Lower lobe of right lung (tissue), 2 donors: Measurements from ENCODE around the gene WDR90. TPM values are rescaled to one million over a fixed set of nuclear protein-coding genes. Genes with fewer than 3 reads are reported as not detected.
A peak's percentile ranks its signal among the peaks of the same experiment; 100 is the strongest.

ENCODE experiments used
- ATAC-seq, 2 donors: fragments of 200-7000 bp; cut with Tn5 transposase; one replicate each; pipeline ENCODE4 v1.9.1; 2020 to 2022; ENCODE audit warnings: mild to moderate bottlenecking in 2 of 2, moderate library complexity in 2 of 2
- DNase-seq: peaks from one replicate; pipeline ENCODE4 v3.0.0-alpha.2; 2020
- H3K27ac ChIP-seq: fragments of 200-600 bp; one replicate; pipeline ENCODE4 v1.8.0; 2022
- H3K27me3 ChIP-seq: fragments of 200-600 bp; one replicate; pipeline ENCODE4 v1.8.0; 2022; ENCODE audit warnings: low read depth
- H3K36me3 ChIP-seq: fragments of 200-600 bp; one replicate; pipeline ENCODE4 v1.8.0; 2022; ENCODE audit warnings: mild to moderate bottlenecking
- H3K4me1 ChIP-seq: fragments of 200-600 bp; one replicate; pipeline ENCODE4 v1.8.0; 2022
- H3K4me3 ChIP-seq: fragments of 200-600 bp; one replicate; pipeline ENCODE4 v1.8.0; 2022; ENCODE audit warnings: mild to moderate bottlenecking
- H3K9me3 ChIP-seq: fragments of 200-600 bp; one replicate; pipeline ENCODE4 v1.8.0; 2022
- CTCF ChIP-seq: fragments of 200-600 bp; IDR thresholded peaks from one replicate; pipeline ENCODE4 v1.8.0; 2022; ENCODE audit warnings: antibody characterized with exemption, mild to moderate bottlenecking
- intact Hi-C: fragments of 100-400 bp; cut with DNase I; formaldehyde crosslinking; loops from one replicate; pipeline ENCODE4 v1.11.0; 2022
- total RNA-seq: library from RNA; stranded (reverse); fragmentation: NEBNext Ultra II Directional; extraction: Animal tissue kit (Norgen Biotek cat#: 25700); gene quantifications from one replicate; pipeline ENCODE4 v1.2.1, GENCODE V29; 2021
- donor health status: DM: no; HTN: yes; CAD: no; lungs with severe emphysema.

The WDR90 gene
- total RNA-seq, 1 donor from 2014 or later = 31.4 TPM

DNA sequence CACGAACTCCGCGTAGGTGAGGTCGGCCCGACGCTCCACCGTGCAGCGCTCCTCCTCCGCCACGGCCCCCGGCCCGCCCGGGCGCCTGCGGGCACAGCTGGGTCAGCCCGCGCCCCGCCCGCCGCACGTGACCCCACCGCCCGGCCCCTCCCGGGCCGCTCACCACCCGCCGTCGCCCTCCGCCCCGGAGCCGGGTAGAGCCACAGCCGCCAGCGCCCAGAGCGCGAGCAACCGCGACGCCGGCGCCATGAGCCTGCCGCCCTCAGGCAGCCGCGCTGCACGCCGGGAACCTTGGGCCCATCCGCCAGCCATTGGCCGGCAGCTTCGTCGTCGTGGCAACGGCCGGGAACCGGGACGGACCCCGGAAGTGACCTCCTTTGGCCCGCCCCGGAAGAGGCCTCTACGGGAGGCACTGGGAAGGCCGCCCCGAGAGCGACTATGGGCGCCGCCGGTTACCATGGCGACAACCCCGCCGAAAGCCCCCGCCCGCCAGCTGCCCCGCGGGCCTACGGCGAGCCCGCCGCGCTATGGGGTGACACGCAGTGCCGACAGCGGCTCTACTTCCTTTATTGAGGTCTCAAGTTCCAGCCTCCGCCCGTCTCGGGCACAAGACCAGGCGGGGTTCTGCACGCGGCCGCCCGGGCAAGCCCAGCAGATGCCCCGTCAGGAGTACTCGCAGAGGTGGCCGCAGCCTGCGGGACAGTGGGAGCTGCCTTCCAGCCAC lies 35.1 kb downstream of the WDR90 start, which contains the start of gene JMJD8:
Gene JMJD8, minus strand, starts transcription at position 264 of the 724 bp plus-strand sequence. Its CDS starts 15 bp downstream, at position 249.
- peak within 1 kb of the TSS; percentile 89 for H3K27ac ChIP-seq
- H3K9me3 ChIP-seq = no peaks in the 10 kb centered on the region
- no peaks in the 10 kb centered on the region for H3K27me3 ChIP-seq
- peaks cover 36% of the 10 kb centered on the region for H3K36me3 ChIP-seq
- peak within 1 kb of the TSS; percentile 83 for H3K4me3 ChIP-seq
- no peak for TF ChIP-seq CTCF
- intact Hi-C loops = no loop called here
- ATAC-seq (peak; percentile 82 to 83), DNase-seq (peak; percentile 99)
- H3K4me1 ChIP-seq = peaks cover 58% of the 10 kb centered on the region

- Histone ChIP-seq H3K36me3 (peaks cover 36% of the 10 kb centered on the region), H3K27me3 (no peaks in the 10 kb centered on the region), H3K9me3 (no peaks in the 10 kb centered on the region), H3K4me1 (peaks cover 61% of the 10 kb centered on the region), H3K27ac (peak overlapping the region; percentile 89), H3K4me3 (peak overlapping the region; percentile 83)
- no peak for TF ChIP-seq CTCF
- DNase-seq (peak; percentile 61), ATAC-seq (no peak)
- intact Hi-C loops = no loop called here
These were observed 36.0 kb downstream of the WDR90 start for GRCh38 chr16:684961-685696.

DNA sequence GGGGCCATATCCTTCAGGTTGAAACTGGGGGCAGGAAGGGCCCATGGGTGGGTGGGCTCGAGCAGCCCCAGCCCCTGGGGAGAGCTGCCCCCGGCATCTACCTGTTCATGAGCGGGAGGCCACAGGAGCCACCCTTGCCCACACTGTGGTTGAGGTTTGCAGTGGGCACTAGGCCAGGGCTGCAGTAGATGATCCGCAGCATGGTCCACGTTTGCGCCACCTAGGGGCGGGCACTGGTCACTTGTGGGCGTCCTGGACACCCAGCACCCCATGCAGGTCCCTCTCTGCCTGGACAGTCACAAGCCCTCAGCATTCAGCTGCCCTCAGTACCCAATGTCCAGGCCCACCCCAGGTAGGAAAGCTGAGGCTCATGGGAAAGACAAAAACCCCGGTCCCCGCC lies 36.8 kb downstream of the WDR90 start:
- Histone ChIP-seq H3K4me1 (peaks cover 66% of the 10 kb centered on the region), H3K4me3 (no peak overlapping the region), H3K27me3 (no peaks in the 10 kb centered on the region), H3K9me3 (no peaks in the 10 kb centered on the region), H3K27ac (no peak overlapping the region), H3K36me3 (peaks cover 36% of the 10 kb centered on the region)
- DNase-seq = peak; percentile 74
- no peak for ATAC-seq
- TF ChIP-seq CTCF = peak; percentile 36
- intact Hi-C loops = no loop called here

DNA sequence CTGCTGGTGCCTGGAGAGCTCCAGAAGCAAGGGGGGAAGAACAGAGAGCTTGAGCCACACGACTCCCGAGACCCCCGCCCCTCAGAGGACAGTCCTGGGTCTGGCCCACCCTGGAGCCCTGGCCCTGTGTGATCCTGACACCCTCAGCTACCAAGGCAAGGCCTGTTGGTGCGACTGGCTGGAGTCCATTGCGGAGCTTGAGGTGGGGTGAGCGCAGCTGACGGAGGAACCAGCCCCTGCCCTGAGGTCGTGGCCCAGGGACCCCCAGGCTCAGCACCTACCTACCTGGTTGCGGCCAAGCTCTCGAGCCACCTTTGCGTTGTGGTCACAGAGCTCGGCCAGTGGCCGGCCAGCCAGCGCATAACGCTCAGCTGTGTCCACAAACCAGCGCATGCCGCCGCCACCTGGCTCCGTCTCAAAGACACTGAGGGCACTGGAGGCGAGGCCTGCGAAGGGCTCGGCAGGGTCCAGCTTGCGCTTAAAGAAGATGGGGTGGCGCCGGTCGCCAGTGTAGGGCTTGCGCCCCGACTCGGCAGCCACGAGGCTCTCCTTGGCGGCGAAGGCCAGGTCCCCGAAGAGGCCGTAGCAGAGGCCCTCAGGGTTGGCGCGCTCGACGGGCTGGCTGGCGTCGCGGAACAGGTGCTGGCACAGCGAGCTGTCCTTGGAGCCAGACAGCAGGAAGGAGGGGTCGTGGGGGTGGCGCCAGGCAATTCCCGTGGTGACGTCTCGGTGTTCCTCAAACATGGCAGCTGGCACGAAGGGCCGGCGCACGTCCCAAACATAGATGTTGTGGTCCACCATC lies 37.5 kb downstream of the WDR90 start:
- Histone ChIP-seq H3K36me3 (peaks cover 31% of the 10 kb centered on the region), H3K9me3 (no peaks in the 10 kb centered on the region), H3K27me3 (no peaks in the 10 kb centered on the region), H3K4me3 (no peak overlapping the region), H3K4me1 (peaks cover 60% of the 10 kb centered on the region), H3K27ac (no peak overlapping the region)
- DNase-seq (no peak), ATAC-seq (no peak)
- no peak for TF ChIP-seq CTCF
- intact Hi-C loops = no loop called here

DNA sequence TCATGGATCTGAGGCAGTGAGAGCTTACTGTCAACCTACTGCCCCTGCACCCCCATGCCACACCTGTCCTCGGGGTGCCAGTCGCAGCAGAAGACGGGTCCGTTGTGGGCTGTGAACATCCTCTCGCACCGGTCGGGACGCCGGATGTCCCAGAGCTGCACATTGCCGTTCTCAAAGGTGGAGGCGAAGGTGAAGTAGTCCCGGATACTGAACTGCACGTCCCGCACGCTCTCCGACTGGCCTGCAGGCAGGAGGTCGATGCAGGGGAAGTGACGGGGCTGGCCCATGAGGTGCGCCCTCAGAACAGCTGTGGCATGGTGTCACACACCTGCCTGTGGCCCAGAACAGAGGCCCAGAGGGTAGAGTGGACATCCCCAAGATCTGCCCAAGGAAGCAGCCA lies 38.3 kb downstream of the WDR90 start:
- peaks cover 6% of the 10 kb centered on the region for H3K27me3 ChIP-seq
- no peak overlapping the region for H3K27ac ChIP-seq
- DNase-seq = no peak
- intact Hi-C loops = no loop called here
- no peak overlapping the region for H3K4me3 ChIP-seq
- peaks cover 52% of the 10 kb centered on the region for H3K4me1 ChIP-seq
- no peak for ATAC-seq
- H3K9me3 ChIP-seq = no peaks in the 10 kb centered on the region
- peaks cover 22% of the 10 kb centered on the region for H3K36me3 ChIP-seq
- no peak for TF ChIP-seq CTCF
